ENCODE measurements around the gene MAP4K5.

- TF ChIP-seq CTCF (IDR thresholded peaks at IDR 0.05) (no peak), POLR2AphosphoS5 (IDR thresholded peaks at IDR 0.05; ENCODE audit: low read depth, low read length) (no peak), REST (IDR thresholded peaks at IDR 0.05; ENCODE audit: insufficient read depth in 1 of 2, low read depth in 2 of 2, low read length in 1 of 2) (no peak)
Measured at GRCh38 chr14:50530794-50531365, 1.5 kb downstream of the MAP4K5 start.

Data from Panc1 (cell line).